ENCODE results near the gene IL20RB. TPM values are rescaled to one million over a fixed set of nuclear protein-coding genes. Genes with fewer than 3 reads are reported as not detected.

The IL20RB gene
- total RNA-seq, 1 experiment from 2014 or later, result 7.2 TPM

GRCh38 chr3:137032465-137033120, 74.8 kb downstream of the IL20RB start:
- no TSS peak for BruUV-seq (replicated peaks)
- peak overlapping the region; percentile 69; the same call in 1 of the 2 replicates for H2AFZ ChIP-seq
- peak overlapping the region; percentile 51; the same call in 1 of the 2 replicates for H3K4me2 ChIP-seq

GRCh38 chr3:137035631-137036030, 77.8 kb downstream of the IL20RB start:
- no TSS peak for BruUV-seq (replicated peaks)
- Histone ChIP-seq H2AFZ (no peak overlapping the region), H3K27ac (no peak overlapping the region), H3F3A (ENCODE audit: insufficient read depth, low read depth) (no peaks in the 10 kb centered on the region), H3K4me1 (replicated peaks; ENCODE audit: insufficient read depth) (no peaks in the 10 kb centered on the region), H3K4me2 (no peak overlapping the region), H4K20me1 (ENCODE audit: insufficient read depth) (no peaks in the 10 kb centered on the region), H3K79me2 (ENCODE audit: low read depth) (no peaks in the 10 kb centered on the region), H3K9me3 (ENCODE audit: insufficient read depth, low read depth) (no peaks in the 10 kb centered on the region), H3K9me2 (ENCODE audit: insufficient read depth) (no peaks in the 10 kb centered on the region), H3K4me3 (no peak overlapping the region), H3K36me3 (ENCODE audit: low read depth) (no peaks in the 10 kb centered on the region), H3K27me3 (ENCODE audit: insufficient read depth, low read depth) (no peaks in the 10 kb centered on the region)
- TF ChIP-seq EZH2 (IDR thresholded peaks at IDR 0.05; ENCODE audit: low read depth), result no peak
- no peak; the same call in 1 of the 2 replicates for TF ChIP-seq CTCF (conservative IDR thresholded peaks at IDR 0.05)
- ChIA-PET POLR2A (ENCODE audit: unreplicated experiment) (no interaction called here), CTCF (no interaction called here)
- DNase-seq, result no peak
- intact Hi-C loops (cut with micrococcal nuclease; ENCODE audit: unreplicated experiment), result no loop called here

More at GRCh38 chr3:137032465-137033120, 74.8 kb downstream of the IL20RB start:
- TF ChIP-seq CTCF (conservative IDR thresholded peaks at IDR 0.05), result peak; percentile 93
- TF ChIP-seq EZH2 (IDR thresholded peaks at IDR 0.05; ENCODE audit: low read depth), result no peak
- Histone ChIP-seq H3F3A (ENCODE audit: insufficient read depth, low read depth) (no peaks in the 10 kb centered on the region), H3K9me3 (ENCODE audit: insufficient read depth, low read depth) (no peaks in the 10 kb centered on the region), H3K4me3 (no peak overlapping the region), H3K36me3 (ENCODE audit: low read depth) (no peaks in the 10 kb centered on the region), H3K27me3 (ENCODE audit: insufficient read depth, low read depth) (no peaks in the 10 kb centered on the region), H4K20me1 (ENCODE audit: insufficient read depth) (no peaks in the 10 kb centered on the region), H3K4me1 (replicated peaks; ENCODE audit: insufficient read depth) (no peaks in the 10 kb centered on the region), H3K27ac (no peak overlapping the region), H3K79me2 (ENCODE audit: low read depth) (no peaks in the 10 kb centered on the region), H3K9me2 (ENCODE audit: insufficient read depth) (no peaks in the 10 kb centered on the region)
- ChIA-PET POLR2A (ENCODE audit: unreplicated experiment) (no interaction called here), CTCF (interaction anchor here (0.6 to 2.2 kb wide), 3 partner anchors 216 to 1088 kb away, joined by 3 to 7 read pairs (median 3); partner anchors contain the start of gene STAG1)
- intact Hi-C loops (cut with micrococcal nuclease; ENCODE audit: unreplicated experiment), result loop anchor here (1.0 to 5.0 kb wide), 5 partner anchors 75 to 1020 kb away; no protein-coding TSS in a partner anchor
- peak in 1 of 2 experiments; percentile 80 for DNase-seq

GRCh38 chr3:137039570-137039969, 81.8 kb downstream of the IL20RB start:
- Histone ChIP-seq H3K9me2 (ENCODE audit: insufficient read depth) (no peaks in the 10 kb centered on the region), H3K79me2 (ENCODE audit: low read depth) (no peaks in the 10 kb centered on the region), H3K27me3 (ENCODE audit: insufficient read depth, low read depth) (no peaks in the 10 kb centered on the region), H3K27ac (no peak overlapping the region), H3F3A (ENCODE audit: insufficient read depth, low read depth) (no peaks in the 10 kb centered on the region), H3K9me3 (ENCODE audit: insufficient read depth, low read depth) (no peaks in the 10 kb centered on the region), H3K36me3 (ENCODE audit: low read depth) (no peaks in the 10 kb centered on the region), H3K4me1 (replicated peaks; ENCODE audit: insufficient read depth) (no peaks in the 10 kb centered on the region), H4K20me1 (ENCODE audit: insufficient read depth) (no peaks in the 10 kb centered on the region), H3K4me3 (no peak overlapping the region), H2AFZ (no peak overlapping the region), H3K4me2 (no peak overlapping the region)
- DNase-seq, result no peak
- TF ChIP-seq EZH2 (IDR thresholded peaks at IDR 0.05; ENCODE audit: low read depth) (no peak), CTCF (conservative IDR thresholded peaks at IDR 0.05) (no peak)
- ChIA-PET POLR2A (ENCODE audit: unreplicated experiment) (no interaction called here), CTCF (no interaction called here)
- intact Hi-C loops (cut with micrococcal nuclease; ENCODE audit: unreplicated experiment), result no loop called here
- BruUV-seq (replicated peaks), result no TSS peak
